Thyroid gland (tissue), 4 donors: Measurements from ENCODE around the gene PPP4R1. TPM values are rescaled to one million over a fixed set of nuclear protein-coding genes. Genes with fewer than 3 reads are reported as not detected.

Source experiments
- DNase-seq, 2 donors: peaks; one replicate each; pipeline ENCODE4 v3.0.0-alpha.2; 2019
- H3K27ac ChIP-seq, 3 donors: fragments of 200-600 bp; sonication (generic); 1 replicate in 2 of 3; 2 replicates in 1 of 3; pipeline ENCODE4 v1.5.1; 2016 to 2019; ENCODE audit warnings: mild to moderate bottlenecking in 1 of 3, moderate library complexity in 1 of 3
- H3K27me3 ChIP-seq: fragments of 200-600 bp; sonication (generic); one replicate; pipeline ENCODE4 v1.5.1; 2019
- H3K36me3 ChIP-seq, 2 donors: fragments of 200-600 bp; sonication (generic); one replicate each; pipeline ENCODE4 v1.5.1; 2016 to 2019
- H3K4me1 ChIP-seq, 2 donors: fragments of 200-600 bp; sonication (generic); one replicate each; pipeline ENCODE4 v1.5.1; 2017 to 2019
- H3K4me3 ChIP-seq, 3 donors: fragments of 200-600 bp; sonication (generic); replicated peaks in 1 of 3; 1 replicate in 2 of 3; 2 replicates in 1 of 3; pipeline ENCODE4 v1.5.1; 2016; ENCODE audit warnings: mild to moderate bottlenecking in 1 of 3
- H3K9me3 ChIP-seq: fragments of 200-600 bp; sonication (generic); one replicate; pipeline ENCODE4 v1.5.1; 2017
- POLR2A ChIP-seq, 2 donors: fragments of 450-650 bp; IDR thresholded peaks; one replicate each; pipeline ENCODE4 v1.6.1; 2017; ENCODE audit warnings: antibody characterized with exemption in 2 of 2, mild to moderate bottlenecking in 2 of 2, moderate library complexity in 1 of 2
- WGBS, 2 donors: methylation state at CpG; one replicate each; pipeline ENCODE4 v1.1.5; 2017; 5-methylcytosine and 5-hydroxymethylcytosine counted together
- intact Hi-C: fragments of 100-400 bp; cut with DNase I; formaldehyde crosslinking; loops from one replicate; pipeline ENCODE4 v1.15.1; 2023
- total RNA-seq, 4 donors: library from RNA; depleted of rRNA; stranded (reverse); fragments of >200 nt; gene quantifications; one replicate each; pipeline ENCODE4 v1.2.3, GENCODE V29; 2016
- TF ChIP-seq, protein P1 (sequence below), 6 experiments: fragments of 200-600 bp in 3 of 6; fragments of 450-650 bp in 3 of 6; sonication (generic) in 3 of 6; IDR thresholded peaks; one replicate each; pipeline ENCODE4 v1.5.1; 2016 to 2019; ENCODE audit warnings: antibody characterized with exemption in 6 of 6, mild to moderate bottlenecking in 2 of 6, inconsistent platforms in 1 of 6, moderate library complexity in 1 of 6

PPP4R1 gene
- total RNA-seq, 4 donors from 2014 or later, result 95.5 to 170 (median 110) TPM

DNA sequence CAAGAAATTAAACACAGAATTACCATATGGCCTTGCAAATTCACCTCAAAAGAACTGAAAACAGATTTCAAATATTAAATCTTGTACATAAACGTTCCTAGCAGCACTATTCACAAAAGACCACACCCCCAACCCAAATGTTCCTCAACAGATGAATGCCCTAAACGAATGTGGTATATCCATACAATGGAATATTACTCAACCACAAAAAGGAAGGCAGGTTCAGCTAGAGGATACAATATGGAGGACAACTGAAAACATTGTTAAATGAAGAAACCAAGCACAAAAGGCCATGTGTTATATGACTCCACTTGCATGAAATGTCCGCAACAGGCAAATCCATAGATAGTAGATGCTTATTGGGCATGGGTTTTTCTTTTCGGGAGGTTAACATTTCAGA lies 61.7 kb downstream of the PPP4R1 start:
- TF ChIP-seq POLR2A (IDR thresholded peaks at IDR 0.05), result no peak
- TF ChIP-seq, protein P1, sequence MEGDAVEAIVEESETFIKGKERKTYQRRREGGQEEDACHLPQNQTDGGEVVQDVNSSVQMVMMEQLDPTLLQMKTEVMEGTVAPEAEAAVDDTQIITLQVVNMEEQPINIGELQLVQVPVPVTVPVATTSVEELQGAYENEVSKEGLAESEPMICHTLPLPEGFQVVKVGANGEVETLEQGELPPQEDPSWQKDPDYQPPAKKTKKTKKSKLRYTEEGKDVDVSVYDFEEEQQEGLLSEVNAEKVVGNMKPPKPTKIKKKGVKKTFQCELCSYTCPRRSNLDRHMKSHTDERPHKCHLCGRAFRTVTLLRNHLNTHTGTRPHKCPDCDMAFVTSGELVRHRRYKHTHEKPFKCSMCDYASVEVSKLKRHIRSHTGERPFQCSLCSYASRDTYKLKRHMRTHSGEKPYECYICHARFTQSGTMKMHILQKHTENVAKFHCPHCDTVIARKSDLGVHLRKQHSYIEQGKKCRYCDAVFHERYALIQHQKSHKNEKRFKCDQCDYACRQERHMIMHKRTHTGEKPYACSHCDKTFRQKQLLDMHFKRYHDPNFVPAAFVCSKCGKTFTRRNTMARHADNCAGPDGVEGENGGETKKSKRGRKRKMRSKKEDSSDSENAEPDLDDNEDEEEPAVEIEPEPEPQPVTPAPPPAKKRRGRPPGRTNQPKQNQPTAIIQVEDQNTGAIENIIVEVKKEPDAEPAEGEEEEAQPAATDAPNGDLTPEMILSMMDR (IDR thresholded peaks at IDR 0.05), result no peak
- Histone ChIP-seq H3K36me3 (peaks cover 47 to 59% of the 10 kb centered on the region in 2 donors), H3K27ac (no peak overlapping the region), H3K4me3 (no peak overlapping the region), H3K27me3 (no peaks in the 10 kb centered on the region), H3K4me1 (no peaks in the 10 kb centered on the region), H3K9me3 (no peaks in the 10 kb centered on the region)
- WGBS, 2 donors, result 95 to 97% methylated on average over 4 of the region's 4 CpGs
- DNase-seq, result no peak
- intact Hi-C loops, result no loop called here

DNA sequence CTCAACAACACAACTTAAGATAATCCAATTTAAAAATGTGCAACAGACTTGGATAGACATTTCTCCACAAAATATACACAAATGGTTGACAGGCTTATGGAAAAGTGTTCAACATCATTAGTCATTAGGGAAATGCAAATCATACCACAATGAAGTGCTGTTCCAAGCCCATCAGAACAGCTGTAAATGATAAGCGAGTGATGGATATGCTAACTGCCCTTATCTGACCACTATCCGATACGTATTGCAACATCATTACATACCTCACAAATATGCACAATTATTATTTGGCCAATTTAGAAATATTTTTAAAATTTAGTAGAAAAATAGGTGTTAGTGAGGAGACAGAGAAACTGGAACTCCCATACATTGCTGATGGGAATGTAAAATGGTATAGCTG lies 62.2 kb downstream of the PPP4R1 start:
- no peak overlapping the region for H3K27ac ChIP-seq
- H3K4me3 ChIP-seq, result no peak overlapping the region
- no peak for TF ChIP-seq POLR2A (IDR thresholded peaks at IDR 0.05)
- no peak for DNase-seq
- H3K36me3 ChIP-seq, result peaks cover 52 to 61% of the 10 kb centered on the region in 2 donors
- 97 to 99% methylated on average over 3 of the region's 3 CpGs for WGBS, 2 donors
- intact Hi-C loops, result no loop called here
- no peaks in the 10 kb centered on the region for H3K4me1 ChIP-seq
- no peaks in the 10 kb centered on the region for H3K27me3 ChIP-seq
- H3K9me3 ChIP-seq, result no peaks in the 10 kb centered on the region

DNA sequence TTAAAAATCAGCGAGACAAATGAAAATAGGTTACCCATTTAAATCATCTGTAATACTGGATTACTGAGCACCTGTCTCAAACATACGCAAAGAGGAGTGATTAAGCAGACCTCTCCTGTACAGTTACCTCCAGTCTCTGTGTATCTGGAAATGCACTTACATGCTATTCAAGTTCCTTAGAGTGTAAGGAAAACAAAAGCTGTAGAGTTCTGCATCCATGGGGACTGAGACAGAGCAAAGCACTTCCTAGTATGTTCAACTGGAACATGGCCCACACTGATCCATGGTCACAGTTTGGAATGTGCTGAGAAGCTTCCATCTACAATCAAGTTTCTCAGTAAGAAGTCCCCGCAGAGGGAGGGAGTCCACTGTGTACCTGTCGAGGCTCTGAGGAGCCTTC lies 63.9 kb downstream of the PPP4R1 start:
- WGBS, 2 donors, result 82 to 92% methylated on average over 4 of the region's 4 CpGs
- Histone ChIP-seq H3K4me3 (no peak overlapping the region), H3K36me3 (peaks cover 52 to 58% of the 10 kb centered on the region in 2 donors), H3K4me1 (no peaks in the 10 kb centered on the region), H3K27ac (no peak overlapping the region), H3K27me3 (no peaks in the 10 kb centered on the region), H3K9me3 (no peaks in the 10 kb centered on the region)
- peak in 1 of 2 donors; percentile 13 for DNase-seq
- TF ChIP-seq, protein P1 (IDR thresholded peaks at IDR 0.05), result no peak
- TF ChIP-seq POLR2A (IDR thresholded peaks at IDR 0.05), result no peak
- intact Hi-C loops, result no loop called here

DNA sequence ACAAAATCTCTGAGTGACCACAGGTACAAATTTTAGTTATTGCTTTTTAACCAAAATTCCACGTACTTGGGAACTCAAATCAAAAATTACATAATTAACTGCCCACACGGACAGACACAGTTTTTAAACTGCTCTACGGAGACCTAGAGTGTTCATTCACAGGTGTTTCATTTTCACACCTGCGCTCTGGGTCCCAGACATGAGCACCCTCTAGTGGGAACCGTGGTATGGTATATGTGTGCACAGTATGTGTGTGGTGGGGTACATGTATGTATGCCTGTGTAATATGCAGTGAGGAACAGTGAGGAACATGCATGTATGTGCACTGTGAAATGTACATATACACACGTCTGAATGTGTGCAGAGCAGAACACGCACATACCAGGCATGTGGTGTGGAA lies 65.0 kb downstream of the PPP4R1 start:
- H3K9me3 ChIP-seq, result no peaks in the 10 kb centered on the region
- no peak overlapping the region for H3K27ac ChIP-seq
- H3K4me3 ChIP-seq, result no peak overlapping the region
- H3K36me3 ChIP-seq, result peaks cover 52 to 53% of the 10 kb centered on the region in 2 donors
- H3K27me3 ChIP-seq, result no peaks in the 10 kb centered on the region
- no peak for TF ChIP-seq POLR2A (IDR thresholded peaks at IDR 0.05)
- TF ChIP-seq, protein P1 (IDR thresholded peaks at IDR 0.05), result no peak
- 95% methylated on average over 7 of the region's 7 CpGs for WGBS, 2 donors
- DNase-seq, result no peak
- H3K4me1 ChIP-seq, result no peaks in the 10 kb centered on the region
- intact Hi-C loops, result no loop called here

DNA sequence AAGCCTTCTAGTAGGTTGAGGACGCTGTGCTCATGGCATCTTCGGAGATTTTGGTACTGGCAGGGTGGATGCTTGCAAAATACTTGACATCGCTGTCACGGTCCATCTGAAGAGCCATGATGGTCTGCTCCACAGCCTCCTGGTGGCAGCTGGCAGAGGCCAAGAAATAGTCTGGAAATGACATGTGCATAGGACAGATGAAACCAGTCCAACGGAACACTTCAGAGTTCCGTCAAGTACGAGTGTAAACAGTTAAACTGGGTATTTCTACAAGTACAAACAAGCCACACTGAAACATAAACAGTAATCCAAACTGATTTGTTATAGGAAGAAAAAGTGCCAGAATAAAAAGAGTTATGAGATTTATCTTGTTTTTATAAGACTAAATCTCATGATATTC lies 66.6 kb downstream of the PPP4R1 start:
- H3K27ac ChIP-seq, result no peak overlapping the region
- no peaks in the 10 kb centered on the region for H3K27me3 ChIP-seq
- H3K36me3 ChIP-seq, result peaks cover 36 to 44% of the 10 kb centered on the region in 2 donors
- WGBS, 2 donors, result 95 to 97% methylated on average over 7 of the region's 7 CpGs
- H3K4me1 ChIP-seq, result no peaks in the 10 kb centered on the region
- no peak for DNase-seq
- no peaks in the 10 kb centered on the region for H3K9me3 ChIP-seq
- intact Hi-C loops, result no loop called here
- no peak for TF ChIP-seq POLR2A (IDR thresholded peaks at IDR 0.05)
- TF ChIP-seq, protein P1 (IDR thresholded peaks at IDR 0.05), result no peak
- H3K4me3 ChIP-seq, result no peak overlapping the region

DNA sequence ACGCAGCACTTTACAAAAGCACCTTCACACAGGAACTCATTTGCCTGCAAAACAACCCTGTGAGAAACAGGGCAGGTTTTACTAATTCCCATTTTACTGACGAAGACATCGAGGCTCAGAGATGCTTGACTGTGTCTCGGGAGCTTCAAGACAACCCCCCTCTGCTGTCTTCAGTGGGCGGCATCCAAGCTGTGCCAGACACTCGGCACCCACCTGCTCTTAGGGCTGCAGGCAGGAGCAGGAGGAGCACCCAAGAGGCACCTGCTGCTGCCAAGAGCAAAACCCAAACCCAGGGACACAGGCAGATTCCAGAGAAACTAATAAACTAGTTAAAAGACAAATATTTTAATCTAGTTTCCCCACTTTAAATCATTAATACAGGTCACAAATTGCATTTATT lies 67.9 kb downstream of the PPP4R1 start:
- no peak overlapping the region for H3K4me3 ChIP-seq
- no peaks in the 10 kb centered on the region for H3K27me3 ChIP-seq
- no peak for TF ChIP-seq POLR2A (IDR thresholded peaks at IDR 0.05)
- TF ChIP-seq, protein P1 (IDR thresholded peaks at IDR 0.05), result no peak
- peaks cover 31 to 38% of the 10 kb centered on the region in 2 donors for H3K36me3 ChIP-seq
- H3K9me3 ChIP-seq, result no peaks in the 10 kb centered on the region
- intact Hi-C loops, result no loop called here
- DNase-seq, result no peak
- H3K27ac ChIP-seq, result no peak overlapping the region
- H3K4me1 ChIP-seq, result no peaks in the 10 kb centered on the region
- 69 to 78% methylated on average over 6 of the region's 6 CpGs for WGBS, 2 donors
